ENCODE results near the gene PLPPR2. TPM values are rescaled to one million over a fixed set of nuclear protein-coding genes. Genes with fewer than 3 reads are reported as not detected.
A peak's percentile ranks its signal among the peaks of the same experiment; 100 is the strongest.
"Not testable (repeated sequence)": the region's sequence is repeated elsewhere in the genome, so short reads cannot be mapped to it uniquely, and the experiment has no call there.

Gene PLPPR2
- polyA plus RNA-seq, 1 experiment = 13.8 TPM

DNA sequence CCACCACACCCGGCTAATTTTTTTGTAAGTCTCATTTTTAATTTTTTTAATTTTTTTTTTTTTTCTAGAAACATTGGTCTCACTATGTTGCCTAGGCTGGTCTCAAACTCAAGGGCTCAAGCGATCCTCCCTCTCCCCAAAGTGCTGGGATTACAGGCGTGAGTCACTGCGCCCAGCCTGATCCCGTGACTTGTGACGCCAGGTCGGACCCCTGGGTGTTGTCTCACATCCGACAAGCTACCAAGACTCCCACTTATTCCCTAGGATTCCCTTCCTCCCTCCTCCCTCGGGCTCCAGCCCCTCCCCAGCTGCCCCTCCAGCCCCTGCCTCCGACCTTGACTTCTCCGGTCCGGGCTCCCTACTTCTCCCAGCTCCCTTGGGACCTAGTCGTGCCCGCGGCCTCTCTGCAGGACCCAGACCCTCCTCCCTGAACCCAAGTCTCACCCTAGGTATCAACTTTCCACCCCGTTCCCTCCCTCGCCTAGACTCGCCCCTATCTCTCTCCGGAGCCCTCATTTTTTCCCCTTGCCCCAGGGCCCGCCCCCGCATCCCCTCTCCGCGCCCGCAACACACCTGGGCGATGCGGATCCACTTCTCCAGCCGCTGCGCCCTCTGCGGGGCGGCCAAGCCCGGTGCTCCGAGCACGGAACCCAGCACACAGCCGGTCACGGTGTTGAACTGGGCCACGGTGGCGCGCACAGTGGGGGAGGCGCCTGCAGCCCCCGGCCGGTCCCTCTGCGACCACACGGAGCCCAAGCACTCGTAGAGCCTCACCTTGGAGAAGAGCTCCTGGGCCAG lies 50.8 kb downstream of the PLPPR2 start:
- H3K4me3 ChIP-seq (ENCODE audit: low read depth, low read length) = no peak overlapping the region
- ChIA-PET POLR2A (interaction anchor here (0.6 kb wide), 1 partner anchor 14 kb away, joined by 9 read pairs; no protein-coding TSS in a partner anchor), CTCF (interaction anchor here (0.7 to 1.9 kb wide), 6 partner anchors 25 to 112 kb away, joined by 3 to 11 read pairs (median 7); partner anchors contain the start of gene PRKCSH)
- no peak overlapping the region for H3K27ac ChIP-seq (ENCODE audit: low read depth, low read length)
- DNase-seq (ENCODE audit: low read depth, low spot score) = no peak
- no peaks in the 10 kb centered on the region; the same call in 1 of the 2 replicates for H3K9me3 ChIP-seq (ENCODE audit: control insufficient read depth, insufficient read depth, low read length)
- no peaks in the 10 kb centered on the region for H3K27me3 ChIP-seq (ENCODE audit: control insufficient read depth, insufficient read depth, low read length)
- TF ChIP-seq, protein P1, sequence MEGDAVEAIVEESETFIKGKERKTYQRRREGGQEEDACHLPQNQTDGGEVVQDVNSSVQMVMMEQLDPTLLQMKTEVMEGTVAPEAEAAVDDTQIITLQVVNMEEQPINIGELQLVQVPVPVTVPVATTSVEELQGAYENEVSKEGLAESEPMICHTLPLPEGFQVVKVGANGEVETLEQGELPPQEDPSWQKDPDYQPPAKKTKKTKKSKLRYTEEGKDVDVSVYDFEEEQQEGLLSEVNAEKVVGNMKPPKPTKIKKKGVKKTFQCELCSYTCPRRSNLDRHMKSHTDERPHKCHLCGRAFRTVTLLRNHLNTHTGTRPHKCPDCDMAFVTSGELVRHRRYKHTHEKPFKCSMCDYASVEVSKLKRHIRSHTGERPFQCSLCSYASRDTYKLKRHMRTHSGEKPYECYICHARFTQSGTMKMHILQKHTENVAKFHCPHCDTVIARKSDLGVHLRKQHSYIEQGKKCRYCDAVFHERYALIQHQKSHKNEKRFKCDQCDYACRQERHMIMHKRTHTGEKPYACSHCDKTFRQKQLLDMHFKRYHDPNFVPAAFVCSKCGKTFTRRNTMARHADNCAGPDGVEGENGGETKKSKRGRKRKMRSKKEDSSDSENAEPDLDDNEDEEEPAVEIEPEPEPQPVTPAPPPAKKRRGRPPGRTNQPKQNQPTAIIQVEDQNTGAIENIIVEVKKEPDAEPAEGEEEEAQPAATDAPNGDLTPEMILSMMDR (IDR thresholded peaks at IDR 0.05; ENCODE audit: low read depth, low read length) = peak; percentile 46

DNA sequence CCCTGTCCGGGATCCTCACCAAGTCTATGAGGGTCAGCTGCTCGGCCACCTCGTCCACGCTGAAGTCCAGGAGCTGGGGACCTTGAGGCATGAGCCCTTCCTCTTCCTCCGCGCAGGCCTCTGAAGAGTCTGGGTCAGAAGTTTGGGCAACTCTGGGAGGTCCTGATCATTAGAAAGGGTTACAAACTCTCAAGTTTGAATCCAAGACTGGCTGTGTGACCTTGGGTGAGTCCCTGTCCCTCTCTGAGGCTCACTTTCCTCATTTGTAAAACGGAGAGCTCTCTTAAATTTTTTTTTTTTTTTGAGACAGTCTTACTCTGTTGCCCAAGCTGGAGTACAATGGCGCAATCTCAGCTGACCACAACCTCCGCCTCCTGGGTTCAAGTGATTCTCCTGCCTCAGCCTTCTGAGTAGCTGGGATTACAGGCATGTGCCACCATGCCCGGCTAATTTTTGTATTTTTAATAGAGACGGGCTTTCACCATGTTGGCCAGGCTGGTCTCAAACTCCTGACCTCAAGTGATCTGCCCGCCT lies 51.5 kb downstream of the PLPPR2 start:
- H3K4me3 ChIP-seq (ENCODE audit: low read depth, low read length); DNase-seq (ENCODE audit: low read depth, low spot score); H3K27ac ChIP-seq (ENCODE audit: low read depth, low read length); H3K9me3 ChIP-seq (ENCODE audit: control insufficient read depth, insufficient read depth, low read length); H3K27me3 ChIP-seq (ENCODE audit: control insufficient read depth, insufficient read depth, low read length): not testable (repeated sequence)
- ChIA-PET CTCF (interaction anchor here (0.8 to 1.9 kb wide), 6 partner anchors 16 to 113 kb away, joined by 3 to 11 read pairs (median 7); partner anchors contain the start of gene PRKCSH), POLR2A (interaction anchor here (0.7 kb wide), 1 partner anchor 132 kb away, joined by 3 read pairs; the partner anchor contains the start of gene CNN1)

DNA sequence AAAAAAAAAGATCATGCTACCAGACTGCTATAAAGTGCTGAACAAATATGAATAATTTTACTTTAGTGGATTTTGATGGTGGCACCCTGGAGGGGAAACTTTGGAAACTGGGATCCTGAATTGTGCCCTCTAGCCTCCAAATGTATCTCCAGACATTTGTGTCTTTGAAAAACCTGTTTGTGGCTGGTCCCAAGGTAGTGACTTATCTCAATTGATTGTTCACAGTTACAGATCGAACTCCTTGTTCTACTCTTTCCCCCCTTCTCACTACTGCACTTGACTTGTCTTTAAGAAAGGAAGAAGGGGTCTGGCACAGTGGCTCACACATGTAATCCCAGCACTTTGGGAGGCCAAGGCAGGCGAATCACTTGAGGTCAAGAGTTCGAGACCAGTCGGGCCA lies 53.4 kb downstream of the PLPPR2 start:
- no peak for DNase-seq (ENCODE audit: low read depth, low spot score)
- CTCF ChIA-PET = interaction anchor here (0.6 kb wide), 1 partner anchor 26 kb away, joined by 3 read pairs; the partner anchor contains the start of gene ODAD3

DNA sequence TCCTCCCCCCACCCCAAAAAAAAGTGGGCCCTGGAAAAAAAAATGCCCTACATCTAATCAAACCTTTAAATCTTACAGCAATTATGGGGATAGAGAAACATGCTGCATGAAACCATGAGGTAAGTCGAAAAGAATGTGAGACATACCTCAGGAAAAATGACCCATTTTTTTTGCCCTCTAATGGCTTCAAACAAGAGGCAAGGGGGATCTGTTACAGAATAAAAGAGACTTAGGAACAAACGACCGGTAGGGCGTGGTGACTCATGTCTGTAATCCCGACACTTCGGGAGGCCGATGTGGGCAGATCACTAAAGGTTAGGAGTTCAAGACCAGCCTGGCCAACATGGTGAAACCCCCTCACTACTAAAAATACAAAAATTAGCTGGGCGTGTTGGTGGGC lies 55.5 kb downstream of the PLPPR2 start:
- ChIA-PET POLR2A (no interaction called here), CTCF (interaction anchor here (1.3 to 1.4 kb wide), 2 partner anchors 8 to 24 kb away, joined by 4 read pairs; partner anchors contain the start of genes ODAD3 and PRKCSH)
- Histone ChIP-seq H3K27me3 (ENCODE audit: control insufficient read depth, insufficient read depth, low read length) (peaks cover under 1% of the 10 kb centered on the region), H3K4me3 (ENCODE audit: low read depth, low read length) (no peak overlapping the region), H3K9me3 (ENCODE audit: control insufficient read depth, insufficient read depth, low read length) (no peaks in the 10 kb centered on the region; the same call in 1 of the 2 replicates), H3K27ac (ENCODE audit: low read depth, low read length) (no peak overlapping the region)
- TF ChIP-seq, protein P1 (IDR thresholded peaks at IDR 0.05; ENCODE audit: low read depth, low read length) = no peak
- DNase-seq (ENCODE audit: low read depth, low spot score) = no peak

More for the DNA sequence above, 53.4 kb downstream of the PLPPR2 start:
- no peak overlapping the region for H3K4me3 ChIP-seq (ENCODE audit: low read depth, low read length)
- H3K9me3 ChIP-seq (ENCODE audit: control insufficient read depth, insufficient read depth, low read length) = no peaks in the 10 kb centered on the region; the same call in 1 of the 2 replicates
- no peak overlapping the region for H3K27ac ChIP-seq (ENCODE audit: low read depth, low read length)
- TF ChIP-seq, protein P1 (IDR thresholded peaks at IDR 0.05; ENCODE audit: low read depth, low read length) = no peak
- no peaks in the 10 kb centered on the region for H3K27me3 ChIP-seq (ENCODE audit: control insufficient read depth, insufficient read depth, low read length)
- POLR2A ChIA-PET = no interaction called here

DNA sequence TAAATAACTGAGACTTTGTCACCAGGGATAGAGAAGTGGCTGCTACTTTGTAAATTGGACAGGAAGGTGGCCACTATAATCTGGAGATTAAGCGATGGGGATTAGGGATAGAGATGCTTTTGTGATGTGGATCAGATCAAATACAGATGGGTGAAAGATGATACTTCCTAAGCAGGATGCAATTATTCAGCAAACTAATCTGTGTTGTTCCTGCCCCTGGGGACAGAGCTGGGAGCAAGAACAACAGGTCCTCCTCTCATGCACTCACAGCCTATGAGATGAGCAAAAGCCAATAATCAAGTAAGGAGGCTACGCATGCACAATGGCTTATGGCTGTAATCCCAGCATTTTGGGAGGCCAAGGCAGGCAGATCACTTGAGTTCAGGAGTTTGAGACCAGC lies 59.3 kb downstream of the PLPPR2 start:
- DNase-seq (ENCODE audit: low read depth, low spot score) = no peak
- H3K4me3 ChIP-seq (ENCODE audit: low read depth, low read length) = no peak overlapping the region
- peaks cover 26% of the 10 kb centered on the region for H3K27me3 ChIP-seq (ENCODE audit: control insufficient read depth, insufficient read depth, low read length)
- ChIA-PET CTCF (no interaction called here), POLR2A (no interaction called here)
- no peak overlapping the region for H3K27ac ChIP-seq (ENCODE audit: low read depth, low read length)
- H3K9me3 ChIP-seq (ENCODE audit: control insufficient read depth, insufficient read depth, low read length) = no peaks in the 10 kb centered on the region; the same call in 1 of the 2 replicates
- TF ChIP-seq, protein P1 (IDR thresholded peaks at IDR 0.05; ENCODE audit: low read depth, low read length) = no peak

Small RNA genes within 50 kb of the gene (small RNA-seq; reads per million reads assigned to genes)
- gene RF00019 (ENCODE audit: insufficient read length, low read depth) = not detected

Other genes with a start within 250 kb of the PLPPR2 start
- 6.0 and 7.4 TPM in 2 replicates for gene SPC24, start 199.7 kb upstream of the PLPPR2 start, polyA plus RNA-seq (2011; rRNA removed)
- gene KANK2, start 157.9 kb upstream of the PLPPR2 start, polyA plus RNA-seq (2011; rRNA removed) = 83.2 and 147 TPM in 2 replicates
- gene ANGPTL8, start 115.8 kb upstream of the PLPPR2 start, polyA plus RNA-seq (2011; rRNA removed) = not detected in 2 replicates
- 8.9 and 14.0 TPM in 2 replicates for gene DOCK6, start 92.9 kb upstream of the PLPPR2 start, polyA plus RNA-seq (2011; rRNA removed)
- not detected in 2 replicates for gene TSPAN16, start 59.3 kb upstream of the PLPPR2 start, polyA plus RNA-seq (2011; rRNA removed)
- 15.6 and 17.0 TPM in 2 replicates for gene RAB3D, start 15.8 kb upstream of the PLPPR2 start, polyA plus RNA-seq (2011; rRNA removed)
- gene TMEM205, start 9.2 kb upstream of the PLPPR2 start, polyA plus RNA-seq (2011; rRNA removed) = 71.9 and 90.6 TPM in 2 replicates
- 12.1 and 14.6 TPM in 2 replicates for gene CCDC159, start 8.9 kb upstream of the PLPPR2 start, polyA plus RNA-seq (2011; rRNA removed)
- gene SWSAP1, start 19.2 kb downstream of the PLPPR2 start, polyA plus RNA-seq (2011; rRNA removed) = 0.88 and 0.89 TPM in 2 replicates
- 3.8 and 4.9 TPM in 2 replicates for gene EPOR, start 28.9 kb downstream of the PLPPR2 start, polyA plus RNA-seq (2011; rRNA removed)
- 0.11 and 0.16 TPM in 2 replicates for gene RGL3, start 63.9 kb downstream of the PLPPR2 start, polyA plus RNA-seq (2011; rRNA removed)
- gene ODAD3, start 79.7 kb downstream of the PLPPR2 start, polyA plus RNA-seq (2011; rRNA removed) = 0.09 and 0.21 TPM in 2 replicates
- gene PRKCSH, start 80.2 kb downstream of the PLPPR2 start, polyA plus RNA-seq (2011; rRNA removed) = 125 and 165 TPM in 2 replicates
- gene ELAVL3, start 125.6 kb downstream of the PLPPR2 start, polyA plus RNA-seq (2011; rRNA removed) = not detected in 2 replicates
- gene ZNF653, start 150.4 kb downstream of the PLPPR2 start, polyA plus RNA-seq (2011; rRNA removed) = 1.7 and 2.1 TPM in 2 replicates
- 28.2 and 29.3 TPM in 2 replicates for gene ECSIT, start 173.7 kb downstream of the PLPPR2 start, polyA plus RNA-seq (2011; rRNA removed)
- 99.6 and 108 TPM in 2 replicates for gene CNN1, start 183.4 kb downstream of the PLPPR2 start, polyA plus RNA-seq (2011; rRNA removed)
- 51.7 and 60.4 TPM in 2 replicates for gene ELOF1, start 203.8 kb downstream of the PLPPR2 start, polyA plus RNA-seq (2011; rRNA removed)
- 3.0 and 4.0 TPM in 2 replicates for gene ACP5, start 222.2 kb downstream of the PLPPR2 start, polyA plus RNA-seq (2011; rRNA removed)
- gene ZNF627, start 242.1 kb downstream of the PLPPR2 start, polyA plus RNA-seq (2011; rRNA removed) = 15.6 and 20.2 TPM in 2 replicates

Measured in AG04450 (cell line).